Activated T-cell treated with anti-CD3 and anti-CD28 coated beads for 24 hours (primary cell): ENCODE data around the gene LGR6.
"Not testable (repeated sequence)": the region's sequence is repeated elsewhere in the genome, so short reads cannot be mapped to it uniquely, and the experiment has no call there.

Experiments used
- DNase-seq: peaks from one replicate; pipeline ENCODE4 v3.0.0-alpha.2; 2020; ENCODE audit warnings: low read depth

Gene LGR6

GRCh38 chr1:202240226-202240625 is 46.6 kb downstream of the LGR6 start:
- DNase-seq, result not testable (repeated sequence)

- DNase-seq, result no peak
Measured at GRCh38 chr1:202240956-202241355, 47.4 kb downstream of the LGR6 start.

DNA sequence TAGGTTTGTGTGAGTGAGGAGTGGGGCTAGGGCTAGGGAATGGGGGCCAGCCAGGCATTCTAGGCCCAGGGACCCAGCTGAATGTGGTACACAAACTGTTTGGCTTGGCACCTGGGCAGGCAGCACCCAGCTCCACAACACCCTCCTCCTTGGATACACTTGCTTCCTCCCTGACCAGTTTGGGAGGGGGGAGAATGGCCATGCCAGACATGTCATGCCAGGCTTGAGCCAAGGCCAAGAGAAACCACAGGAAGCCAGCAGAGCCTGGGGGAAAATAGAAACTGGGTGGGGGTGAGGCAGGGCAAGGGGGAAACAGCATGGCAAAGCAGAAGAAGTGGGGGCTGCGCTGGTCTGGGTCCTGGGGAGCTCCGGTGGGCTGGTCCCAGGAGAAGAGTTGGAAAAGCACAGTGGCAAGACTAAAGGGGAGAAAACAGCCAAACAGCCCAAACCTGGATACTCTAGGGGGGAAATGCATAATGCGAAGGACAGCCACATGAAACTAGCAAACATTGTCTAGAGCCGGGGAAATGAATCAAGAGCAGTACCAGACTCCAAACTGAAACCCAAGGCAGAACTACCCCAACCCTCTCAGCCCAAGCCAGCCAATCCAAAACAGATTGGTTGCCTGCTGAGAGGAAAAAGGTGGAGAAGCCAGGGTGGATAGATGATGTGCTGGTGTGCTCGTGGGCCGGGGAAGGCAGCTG is 47.9 kb downstream of the LGR6 start:
- DNase-seq, result no peak

DNA sequence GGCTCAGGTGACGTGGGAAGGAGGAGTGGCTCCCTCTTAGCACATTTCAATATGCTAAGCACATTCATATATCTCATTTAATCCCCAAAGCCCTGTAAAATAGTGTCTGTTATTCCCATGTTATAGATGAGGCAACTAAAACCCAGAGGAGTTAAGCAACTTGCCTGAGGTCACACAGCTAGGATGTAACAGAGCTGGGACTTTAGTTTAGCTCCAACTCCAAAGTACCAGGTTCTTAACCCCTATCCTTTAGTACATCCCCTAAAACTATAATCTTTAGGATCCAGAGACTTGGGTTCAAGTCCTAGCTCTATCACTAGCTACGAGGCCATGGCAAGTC is 48.5 kb downstream of the LGR6 start:
- DNase-seq, result no peak

DNA sequence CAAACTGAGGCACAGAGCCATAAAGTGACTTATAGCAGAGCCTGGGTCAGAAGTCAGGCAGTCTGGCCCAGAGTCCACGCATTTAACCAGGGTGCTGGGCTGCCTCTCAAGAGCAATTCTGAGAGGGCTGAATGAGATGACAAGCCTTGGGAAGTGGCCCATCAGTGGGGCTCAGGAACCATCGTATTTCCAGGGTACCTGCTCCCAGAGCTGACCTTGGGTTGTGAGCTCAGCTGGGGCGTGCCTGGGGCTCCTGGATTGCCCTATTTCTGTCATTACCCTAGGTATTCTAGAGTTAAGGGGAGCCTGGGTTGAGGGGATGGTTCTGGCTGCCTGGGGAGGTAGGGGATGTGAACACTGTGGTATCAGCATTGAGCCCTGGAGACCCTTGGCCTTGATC is 49.4 kb downstream of the LGR6 start:
- DNase-seq, result no peak

- no peak for DNase-seq
Measured at GRCh38 chr1:202244841-202245261, 51.3 kb downstream of the LGR6 start.

- no peak for DNase-seq
Measured at GRCh38 chr1:202245391-202245790, 51.8 kb downstream of the LGR6 start.

GRCh38 chr1:202247104-202247503 is 53.5 kb downstream of the LGR6 start:
- no peak for DNase-seq

DNA sequence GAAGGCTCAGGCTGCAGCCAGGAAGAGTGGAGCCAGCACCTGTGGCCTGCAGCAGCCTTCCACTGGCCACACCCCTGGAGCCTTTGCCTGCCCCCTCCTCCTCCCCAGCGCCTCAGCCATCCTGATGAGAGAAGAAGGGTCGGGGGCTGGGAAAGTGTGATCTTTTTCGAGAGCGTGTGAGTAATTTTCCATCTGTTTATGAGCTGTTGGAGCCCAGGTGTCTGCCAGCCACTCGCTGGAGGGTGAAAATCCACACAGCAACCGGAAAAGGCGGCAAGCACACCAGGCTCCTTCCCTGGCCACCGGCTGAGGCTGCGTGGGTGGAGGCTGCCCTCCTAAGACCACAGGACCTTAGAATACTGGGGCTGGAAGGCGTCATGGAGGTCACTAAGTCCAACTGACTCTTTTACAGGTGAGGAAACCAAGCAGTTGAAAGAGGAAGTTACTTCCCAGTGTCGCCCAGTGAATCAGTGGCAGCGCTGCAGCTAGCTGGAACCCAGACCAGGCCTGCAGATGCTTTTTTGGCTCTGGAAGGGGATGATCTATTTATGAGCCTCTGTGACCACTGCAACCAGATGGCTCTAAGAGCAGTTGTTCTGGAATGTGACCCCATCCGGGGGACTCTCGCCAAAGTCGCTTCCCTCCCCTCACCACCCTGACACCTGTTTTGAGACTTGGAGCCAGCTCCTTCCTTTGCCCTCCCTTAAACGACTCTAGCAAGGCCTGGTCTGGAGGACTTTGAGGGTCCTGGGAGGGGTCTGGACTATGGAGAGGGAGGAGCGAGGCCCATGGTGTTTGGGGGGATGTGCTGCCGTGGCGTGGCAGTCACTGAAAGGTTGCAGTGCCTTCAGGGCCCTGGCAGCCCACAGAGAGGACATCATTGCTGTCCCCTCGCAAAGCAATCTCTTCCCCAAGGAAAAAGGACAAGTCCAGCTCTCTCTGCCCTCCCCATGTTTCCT is 54.5 kb downstream of the LGR6 start:
- DNase-seq, result no peak

DNA sequence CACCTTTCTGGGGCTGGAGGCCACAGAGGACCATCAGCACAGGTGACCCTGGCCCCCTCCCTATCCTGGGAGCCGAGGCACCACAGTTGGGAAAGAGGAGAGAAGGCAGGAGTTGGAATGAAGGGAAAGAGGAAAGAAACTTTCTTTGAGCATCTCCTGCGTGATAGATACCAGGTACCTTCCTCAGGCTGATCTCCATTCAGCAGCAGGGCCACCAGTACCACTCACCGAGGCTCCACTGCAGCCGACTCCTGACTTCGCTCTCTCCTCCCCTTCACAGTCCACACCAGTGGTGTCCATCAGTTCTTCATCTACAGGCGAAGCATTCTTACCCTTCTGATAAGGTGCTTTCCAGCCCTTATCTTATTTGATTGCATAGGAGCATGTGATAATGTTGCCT is 55.3 kb downstream of the LGR6 start:
- no peak for DNase-seq

GRCh38 chr1:202249436-202249835 is 55.8 kb downstream of the LGR6 start:
- DNase-seq, result no peak

DNA sequence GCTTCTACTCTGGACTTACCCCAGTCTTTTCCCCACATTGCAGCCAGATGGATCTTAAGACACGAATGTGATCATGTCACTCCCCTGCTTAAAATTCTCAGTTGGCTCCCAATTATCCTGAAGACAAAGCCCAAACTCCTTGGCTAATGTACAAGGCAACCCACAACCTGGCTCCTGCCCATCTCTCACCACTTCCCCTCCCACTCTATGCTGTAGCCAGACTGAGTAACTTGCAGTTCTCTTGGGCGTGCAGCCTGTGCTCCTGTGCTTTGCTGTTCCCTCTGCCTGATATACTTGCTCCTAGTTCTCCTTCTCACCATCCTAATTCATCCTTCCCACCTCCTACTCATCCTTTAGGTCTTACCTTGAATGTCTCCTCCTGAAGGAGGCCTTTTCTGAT is 56.2 kb downstream of the LGR6 start:
- no peak for DNase-seq

DNA sequence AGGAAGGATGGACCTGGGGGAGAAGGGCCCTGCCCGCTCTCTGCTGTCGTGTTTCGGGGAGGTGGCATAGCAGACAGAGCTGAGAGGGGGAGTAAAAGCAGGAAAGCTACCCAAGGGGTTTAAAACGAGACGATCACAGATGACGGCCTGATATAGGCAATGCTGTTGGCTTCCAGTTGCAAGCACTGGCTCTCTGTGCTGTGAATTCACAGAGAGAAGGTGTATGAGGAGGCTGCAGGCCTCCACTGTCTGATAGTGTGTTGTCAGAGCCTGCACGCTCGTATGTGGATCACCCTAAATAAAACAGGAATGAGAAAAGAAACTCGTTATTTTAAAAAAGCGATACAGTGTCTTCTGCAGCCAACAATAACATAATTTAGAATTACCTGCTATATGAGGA is 57.4 kb downstream of the LGR6 start:
- no peak for DNase-seq

GRCh38 chr1:202251424-202252256 is 58.0 kb downstream of the LGR6 start:
- no peak for DNase-seq

- no peak for DNase-seq
Measured at GRCh38 chr1:202252271-202252670, 58.7 kb downstream of the LGR6 start.

GRCh38 chr1:202254454-202255252 is 61.1 kb downstream of the LGR6 start:
- DNase-seq, result no peak

GRCh38 chr1:202255343-202255742 is 61.7 kb downstream of the LGR6 start:
- no peak for DNase-seq

DNA sequence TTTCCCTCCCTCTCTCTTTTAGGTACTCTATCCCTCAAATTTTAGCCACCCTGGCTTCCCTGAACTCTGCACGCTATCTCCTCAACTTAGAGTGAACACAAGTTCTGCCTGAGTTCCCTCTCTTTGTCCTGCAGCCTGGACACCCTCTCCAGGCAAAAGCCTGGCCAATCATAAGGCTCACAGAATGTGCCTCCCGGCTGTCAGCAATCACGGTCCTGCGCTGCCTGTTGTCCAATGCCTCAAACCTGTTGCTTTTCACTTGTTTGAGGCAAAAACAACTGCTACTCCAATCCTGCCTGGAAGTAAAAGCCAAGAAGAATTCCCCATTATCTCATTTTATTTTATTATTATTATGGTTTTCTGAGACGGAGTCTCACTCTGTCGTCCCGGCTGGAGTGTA is 66.1 kb downstream of the LGR6 start:
- no peak for DNase-seq

- not testable (repeated sequence) for DNase-seq
Measured at GRCh38 chr1:202261209-202261958, 67.8 kb downstream of the LGR6 start.

DNA sequence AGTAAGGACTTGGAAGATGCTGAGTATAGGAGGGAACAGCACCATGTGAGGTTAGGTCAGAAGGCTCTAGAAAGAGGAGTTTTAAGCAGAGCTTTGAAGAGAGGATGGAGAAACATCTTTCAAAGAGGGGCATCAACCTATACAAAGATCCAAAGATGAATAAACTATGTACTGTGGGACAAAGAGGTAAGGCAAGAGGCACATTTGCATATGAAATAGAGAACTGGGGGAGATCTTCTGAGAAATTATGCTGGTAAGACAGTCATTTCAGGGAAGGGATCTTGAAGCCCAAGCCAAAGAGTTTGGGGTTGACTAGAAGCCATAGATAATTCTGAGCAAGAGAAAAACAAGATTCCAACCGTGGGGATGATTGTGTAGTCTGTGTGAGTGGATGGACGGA is 70.0 kb downstream of the LGR6 start:
- no peak for DNase-seq

DNA sequence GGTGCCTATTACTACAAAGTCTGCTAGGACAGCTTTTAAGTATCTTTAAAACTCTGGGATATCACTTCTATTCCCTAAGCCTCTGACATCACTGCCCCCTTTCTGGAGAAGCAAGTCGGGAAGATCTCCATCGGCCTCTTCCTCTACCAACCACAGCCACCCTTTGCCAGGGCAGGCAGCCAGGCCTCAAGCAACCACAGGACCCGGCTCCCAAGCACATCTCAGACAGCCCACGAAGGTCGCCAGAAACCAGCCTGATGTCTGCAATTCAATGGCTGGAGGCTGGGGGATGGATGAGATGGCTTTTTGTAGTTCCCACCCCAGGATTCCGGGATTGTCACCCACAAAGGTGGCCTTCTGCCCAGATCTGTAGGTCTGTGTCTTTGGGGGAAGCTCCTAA is 70.7 kb downstream of the LGR6 start:
- no peak for DNase-seq
